IPS DF 19.7 (cell line): ENCODE measurements around the gene APRT.
"Not testable (repeated sequence)": the region's sequence is repeated elsewhere in the genome, so short reads cannot be mapped to it uniquely, and the experiment has no call there.

ENCODE experiments used
- DNase-seq: peaks from one replicate; pipeline ENCODE4 v3.0.0-alpha.2; 2013; ENCODE audit warnings: low read depth, low spot score

Gene APRT

DNA sequence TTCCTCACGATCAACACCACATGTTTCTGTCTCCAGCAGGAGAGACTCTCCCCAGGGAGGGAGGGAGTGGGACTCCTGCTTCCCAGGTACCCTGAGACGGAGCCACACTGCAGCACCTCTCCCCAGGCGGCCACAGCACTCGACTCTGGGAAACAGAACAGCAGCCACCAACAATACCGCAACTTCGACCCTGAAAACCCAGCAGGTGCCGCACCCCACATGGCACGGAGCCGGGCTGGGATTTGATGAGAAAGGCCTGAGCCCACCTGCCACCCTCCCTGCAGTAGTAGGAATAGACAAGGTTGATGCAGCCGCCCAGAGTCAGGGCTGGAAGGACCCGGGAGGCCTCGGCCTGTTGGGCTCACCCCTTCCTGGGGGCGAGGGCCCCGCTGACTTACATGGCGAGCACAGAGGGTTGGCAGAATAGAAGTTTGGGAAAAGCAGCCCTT, 30.6 kb upstream of the APRT start:
- DNase-seq: no peak

- DNase-seq: no peak
Observed at GRCh38 chr16:88841521-88842307, 30.0 kb upstream of the APRT start.

DNA sequence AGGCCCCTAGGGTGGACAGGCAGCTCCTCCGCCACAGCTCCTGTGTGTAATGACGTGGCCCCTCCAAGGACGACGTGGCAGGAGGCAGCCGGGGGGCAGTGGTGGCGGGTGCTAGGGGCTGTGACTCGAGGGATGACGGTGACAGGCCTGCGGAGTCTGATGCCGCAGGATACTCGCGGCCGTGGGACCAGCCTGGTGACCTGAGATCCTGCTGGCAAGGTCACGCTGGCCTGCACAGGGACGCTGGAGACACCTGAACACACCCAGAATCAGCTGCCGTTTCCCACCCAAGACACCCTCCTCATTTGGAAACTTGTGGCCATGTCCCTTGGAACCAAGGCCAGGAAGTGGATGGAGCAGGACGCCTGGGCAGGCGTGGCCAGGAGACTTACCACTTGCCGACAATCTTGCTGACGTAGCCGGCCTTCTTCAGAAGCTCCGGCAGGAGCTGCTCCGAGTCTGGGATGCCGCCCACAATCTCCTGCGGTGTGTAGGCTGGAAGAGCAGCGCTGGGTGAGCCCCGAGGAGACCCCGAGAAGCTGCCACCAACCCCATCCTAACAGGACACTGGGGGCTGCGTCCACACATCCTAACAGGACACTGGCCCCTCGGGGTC, 29.0 kb upstream of the APRT start:
- DNase-seq: no peak

DNA sequence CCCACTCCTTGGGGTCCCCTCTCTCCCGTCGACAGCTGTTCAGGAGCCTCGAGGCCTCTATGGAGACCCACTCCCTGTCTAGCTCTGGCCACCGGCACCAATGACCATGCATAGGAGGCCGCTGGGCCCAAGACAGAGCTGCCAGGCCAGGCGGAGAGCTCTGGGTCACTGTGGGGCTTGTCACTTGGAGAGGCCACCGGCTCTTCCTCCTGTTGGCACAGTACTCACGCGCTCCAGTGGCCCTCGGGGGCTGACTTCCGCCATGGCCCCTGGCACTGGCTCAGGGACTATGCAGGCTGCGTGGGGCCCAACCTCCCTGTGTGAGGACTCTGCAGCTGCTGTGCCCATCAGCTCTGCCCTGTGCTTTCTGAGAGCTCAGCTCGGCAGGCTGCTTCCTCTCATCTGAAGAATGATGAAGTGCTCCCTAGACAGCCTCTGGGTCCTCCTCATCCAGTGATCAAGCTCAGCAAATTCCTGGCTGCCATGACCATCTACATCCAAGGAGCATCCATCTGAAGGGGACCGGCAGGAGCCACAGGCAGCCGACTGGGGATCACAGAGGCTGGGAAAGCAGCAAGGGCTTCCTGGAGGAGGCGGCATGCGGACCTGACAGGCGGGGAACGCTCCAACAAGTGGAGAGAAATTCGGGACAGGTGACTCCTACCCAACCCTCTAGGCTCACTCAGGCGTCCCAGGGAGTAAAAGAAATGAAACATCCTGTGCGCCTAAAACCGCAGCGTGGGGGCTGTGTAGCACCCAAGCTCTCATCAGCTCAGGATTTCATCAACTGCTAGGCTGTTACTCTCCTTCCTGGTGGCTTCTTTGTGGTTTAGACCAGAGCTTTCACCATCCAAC, 28.2 kb upstream of the APRT start:
- no peak for DNase-seq

GRCh38 chr16:88839026-88839529, 27.4 kb upstream of the APRT start:
- no peak for DNase-seq

DNA sequence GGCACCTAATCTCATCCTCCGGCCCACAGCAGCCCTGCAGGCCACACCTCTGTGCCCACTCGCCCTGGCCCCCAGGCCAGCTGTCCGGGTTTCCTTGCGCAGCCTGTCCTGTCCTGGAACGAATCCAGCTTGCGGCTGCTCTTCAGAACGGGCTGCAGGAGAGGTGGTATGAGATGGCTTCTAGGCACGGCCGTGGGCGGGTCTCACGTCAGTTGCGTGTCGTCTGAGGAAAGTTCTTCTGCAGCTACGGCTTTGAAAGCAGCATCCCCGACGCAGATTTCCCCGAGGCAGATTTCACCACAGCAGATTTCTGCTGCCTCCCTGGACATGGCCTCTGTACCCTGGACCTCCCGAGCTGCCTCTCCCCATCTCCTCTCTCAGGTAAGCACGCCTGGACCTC, 26.8 kb upstream of the APRT start:
- DNase-seq: no peak

DNA sequence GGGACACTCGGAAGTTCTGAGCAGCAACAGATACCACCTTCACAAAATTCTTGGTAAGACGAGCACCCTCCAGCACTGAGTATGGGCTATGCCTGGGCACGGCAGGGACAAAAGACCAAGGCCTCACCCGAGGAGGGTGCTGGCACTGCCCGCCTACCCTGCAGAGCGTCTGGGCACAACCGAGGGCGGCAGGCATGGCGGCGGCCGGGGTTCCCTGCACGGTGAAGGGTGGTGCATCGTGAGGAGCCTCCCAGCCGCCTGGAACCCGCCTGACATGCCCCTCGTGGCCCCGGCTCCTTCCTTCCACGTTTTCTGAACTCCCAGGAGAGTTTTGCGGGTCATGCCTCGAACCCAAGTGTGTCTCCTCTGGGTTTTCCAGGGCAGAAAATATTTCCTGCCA, 26.1 kb upstream of the APRT start:
- no peak for DNase-seq

DNA sequence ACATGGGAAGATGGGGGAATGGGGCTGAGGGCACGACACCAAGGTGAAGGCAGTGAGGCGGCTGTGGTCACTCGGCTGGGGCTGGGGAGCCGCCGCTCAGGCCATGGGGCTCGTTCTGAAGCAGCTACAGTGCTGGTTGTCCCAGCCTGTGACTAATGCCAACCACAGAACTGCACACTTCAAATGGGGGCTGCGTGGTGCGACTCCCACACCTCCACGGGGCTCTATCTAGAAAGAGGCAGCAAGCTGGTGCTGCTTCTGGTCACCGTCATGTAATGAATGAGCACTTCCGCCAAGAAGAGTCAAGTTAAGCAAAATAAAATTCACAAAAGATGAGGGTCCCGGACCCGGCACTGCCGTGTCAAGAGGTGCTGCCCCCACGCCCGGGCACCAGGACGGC, 25.1 kb upstream of the APRT start:
- DNase-seq: no peak

DNA sequence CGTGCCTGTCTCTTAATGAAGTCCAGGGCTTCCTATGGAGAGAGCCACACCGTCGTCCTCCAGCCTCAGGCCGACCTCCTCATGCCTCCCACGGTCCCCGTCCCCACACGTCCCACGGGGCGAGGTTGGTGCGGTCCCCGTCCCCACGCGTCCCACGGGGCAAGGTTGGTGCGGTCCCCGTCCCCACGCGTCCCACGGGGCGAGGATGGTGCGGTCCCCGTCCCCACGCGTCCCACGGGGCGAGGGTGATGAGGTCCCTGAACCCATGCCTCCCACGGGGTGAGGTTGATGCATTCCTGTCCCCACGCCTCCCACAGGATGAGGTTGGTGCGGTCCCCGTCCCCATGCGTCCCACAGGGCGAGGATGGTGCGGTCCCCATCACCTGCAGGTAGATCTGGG, 24.1 kb upstream of the APRT start:
- DNase-seq: no peak

DNA sequence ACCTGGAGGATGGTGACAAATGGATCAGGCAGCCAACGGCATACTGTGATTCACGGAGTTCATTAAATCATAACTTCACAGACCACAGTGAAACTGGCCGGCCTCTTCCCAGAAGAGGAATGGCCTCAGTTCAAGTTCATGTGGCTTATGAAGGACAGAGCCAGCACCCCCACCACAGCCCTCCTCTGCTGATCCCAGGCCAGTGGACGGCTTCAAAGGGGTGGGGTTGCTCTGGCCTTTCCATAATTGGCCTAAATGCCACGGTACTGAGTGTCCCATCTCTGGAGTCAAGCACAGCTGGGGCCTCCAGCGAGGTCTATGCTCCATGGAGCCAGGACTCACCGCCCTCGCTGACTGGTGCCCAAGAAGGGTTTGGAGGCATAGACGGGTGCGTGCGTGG, 23.7 kb upstream of the APRT start:
- DNase-seq: no peak

DNA sequence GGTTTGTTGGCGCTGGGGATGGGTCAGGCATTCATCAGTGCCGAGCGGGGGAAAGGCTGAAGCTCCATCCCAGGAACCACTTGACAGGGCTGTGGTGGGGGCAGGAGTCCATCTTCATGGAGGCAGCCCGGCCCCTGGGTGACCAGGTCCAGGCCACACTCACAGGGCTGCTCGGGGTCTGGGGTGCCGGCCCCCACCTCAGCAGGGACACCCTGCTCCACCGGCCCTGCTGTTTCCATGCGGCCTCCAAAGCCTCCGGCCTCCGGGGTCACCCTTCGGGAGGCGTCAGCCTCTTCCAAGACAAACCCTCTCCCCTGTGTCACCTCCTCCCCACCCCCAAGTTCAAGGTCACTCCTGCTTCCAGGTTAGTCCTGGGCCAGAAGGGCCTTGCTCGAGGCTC, 22.9 kb upstream of the APRT start:
- no peak for DNase-seq

DNA sequence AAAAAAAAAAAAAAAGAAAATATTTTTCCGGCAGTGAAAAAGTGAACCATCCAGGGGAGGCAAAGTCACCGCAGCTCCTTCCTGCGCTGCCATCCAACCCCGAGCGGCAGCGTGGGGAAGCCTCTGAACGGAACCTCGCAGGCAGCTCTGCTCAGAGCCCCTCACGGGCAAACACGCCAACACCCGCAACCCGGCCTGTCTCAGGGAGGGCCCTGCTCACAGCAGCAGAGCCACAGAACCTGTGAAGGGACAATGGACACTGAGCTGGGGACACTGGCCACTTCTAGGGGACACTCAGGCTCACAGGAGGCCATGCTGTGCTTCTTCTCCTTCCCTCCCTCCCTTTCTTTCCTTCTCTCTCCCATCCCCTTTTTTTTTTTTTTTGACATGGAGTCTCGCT, 21.4 kb upstream of the APRT start:
- DNase-seq: no peak

DNA sequence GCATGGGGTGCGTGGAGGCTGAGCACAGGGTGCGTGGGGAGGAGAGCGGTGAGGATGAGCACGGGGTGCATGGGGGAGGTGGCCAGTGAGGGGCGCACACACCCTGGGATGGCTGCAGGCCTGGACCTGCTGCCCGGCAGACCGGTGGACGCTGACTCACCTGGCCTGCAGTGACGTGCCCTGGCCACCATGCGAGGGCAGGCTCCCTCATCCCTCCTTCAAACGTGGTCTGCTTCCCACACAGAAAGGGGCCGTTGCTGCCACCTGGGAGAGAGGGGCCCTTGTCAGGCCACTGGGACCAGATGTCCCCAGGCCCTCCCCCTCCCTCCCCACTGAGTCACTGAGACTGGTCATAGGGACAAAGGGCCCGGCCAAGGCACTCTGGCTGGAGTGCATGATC, 20.1 kb upstream of the APRT start:
- no peak for DNase-seq

DNA sequence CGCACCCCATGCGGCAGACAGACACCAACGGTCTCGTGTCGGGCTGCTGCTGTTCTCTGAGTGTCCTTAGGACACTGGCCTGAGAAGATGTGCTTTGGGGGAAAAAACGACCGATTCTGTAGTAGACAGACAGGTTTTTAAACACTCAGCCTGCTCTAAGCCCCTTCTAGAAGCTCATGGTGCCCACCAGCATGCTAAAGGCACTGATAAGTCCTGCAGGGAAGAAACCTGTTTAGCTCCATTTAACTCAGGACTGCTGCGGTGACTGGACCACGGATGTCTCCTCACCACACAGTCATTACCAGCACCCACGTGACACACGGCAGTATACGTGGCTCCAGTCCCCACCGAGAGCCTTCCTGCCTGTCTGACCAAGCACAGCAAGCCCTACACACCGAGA, 19.1 kb upstream of the APRT start:
- no peak for DNase-seq

DNA sequence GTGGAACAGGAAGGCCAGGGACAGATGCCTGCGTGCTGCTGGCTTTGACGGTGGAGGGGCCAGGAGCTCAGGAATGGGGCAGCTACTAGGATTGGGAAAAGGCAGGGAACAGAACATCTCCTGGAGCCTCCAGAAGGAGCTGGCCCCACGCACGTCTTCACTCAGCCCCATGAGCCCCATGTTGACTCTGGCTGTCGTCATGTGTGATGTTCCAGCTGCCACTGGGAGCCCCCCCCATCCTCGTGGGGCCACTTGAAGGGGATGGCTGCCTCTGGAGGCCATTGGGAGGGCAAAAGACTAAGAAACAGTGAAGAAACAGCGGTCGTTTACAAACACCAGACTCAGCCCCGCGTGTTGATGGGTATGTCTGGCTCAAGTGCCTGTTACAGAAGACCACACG, 18.5 kb upstream of the APRT start:
- no peak for DNase-seq

DNA sequence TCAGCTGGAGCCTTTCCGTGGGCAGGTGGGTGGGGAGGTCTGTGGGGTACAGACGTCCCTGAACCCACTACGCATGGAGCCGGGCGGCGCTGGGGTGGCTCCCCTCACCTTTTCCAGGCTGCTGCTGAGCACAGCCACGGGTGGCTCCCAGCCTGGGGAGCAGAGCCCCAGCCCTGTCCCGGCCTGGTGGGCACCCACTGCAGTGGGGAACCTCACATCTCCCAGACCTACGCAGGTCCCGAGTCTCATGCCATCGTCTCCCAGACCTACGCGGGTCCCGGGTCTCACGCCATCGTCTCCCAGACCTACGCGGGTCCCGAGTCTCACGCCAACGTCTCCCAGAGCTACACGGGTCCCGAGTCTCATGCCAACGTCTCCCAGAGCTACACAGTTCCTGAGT, 17.0 kb upstream of the APRT start:
- DNase-seq: no peak

GRCh38 chr16:88827727-88828126, 16.0 kb upstream of the APRT start:
- DNase-seq: no peak

DNA sequence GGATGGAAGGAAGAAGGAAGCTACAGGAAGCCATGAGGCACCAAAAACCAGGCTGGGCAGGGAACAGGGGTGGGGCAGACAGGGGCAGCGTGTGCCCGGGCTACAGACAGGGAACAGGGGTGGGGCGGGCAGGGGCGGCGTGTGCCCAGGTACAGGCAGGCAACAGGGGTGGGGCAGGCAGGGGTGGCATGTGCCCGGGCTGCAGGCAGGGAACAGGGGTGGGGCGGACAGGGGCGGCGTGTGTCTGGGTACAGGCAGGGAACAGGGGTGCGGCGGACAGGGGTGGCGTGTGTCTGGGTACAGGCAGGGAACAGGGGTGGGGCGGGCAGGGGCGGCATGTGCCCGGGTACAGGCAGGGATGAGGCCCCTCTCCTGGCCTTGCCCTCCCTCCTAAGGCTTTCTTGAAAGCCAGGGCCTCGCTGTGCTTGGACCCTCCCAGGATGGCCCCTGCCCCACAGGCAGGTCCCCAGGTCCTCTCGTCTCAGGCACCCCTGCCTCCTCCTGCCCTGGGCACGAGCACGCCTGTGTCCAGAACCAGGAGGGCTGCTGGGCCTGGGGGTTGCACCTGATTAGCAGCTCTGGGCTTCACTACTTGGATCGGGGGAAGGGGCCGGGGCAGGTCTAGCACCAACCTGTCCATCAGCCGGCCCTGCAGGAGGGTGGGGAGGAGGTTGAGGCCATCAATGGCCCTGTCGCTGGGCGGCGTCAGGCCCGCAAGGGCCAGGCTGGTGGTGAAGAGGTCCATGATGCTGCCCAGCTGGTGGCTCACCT, 14.5 kb upstream of the APRT start:
- no peak for DNase-seq

DNA sequence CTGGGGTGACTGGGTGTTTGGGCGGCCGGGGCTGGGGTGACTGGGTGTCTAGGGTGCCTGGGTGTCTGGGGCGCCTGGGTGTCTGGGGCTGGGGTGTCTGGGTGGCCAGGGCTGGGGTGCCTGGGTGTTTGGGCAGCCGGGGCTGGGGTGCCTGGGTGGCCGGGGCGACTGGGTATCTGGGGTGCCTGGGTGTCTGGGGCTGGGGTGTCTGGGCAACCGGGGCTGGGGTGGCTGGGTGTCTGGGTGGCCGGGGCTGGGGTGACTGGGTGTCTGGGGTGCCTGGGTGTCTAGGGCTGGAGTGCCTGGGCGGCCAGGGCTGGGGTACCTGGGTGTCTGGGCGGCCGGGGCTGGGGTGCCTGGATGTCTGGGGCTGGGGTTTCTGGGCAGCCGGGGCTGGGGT, 13.4 kb upstream of the APRT start:
- DNase-seq: no peak

DNA sequence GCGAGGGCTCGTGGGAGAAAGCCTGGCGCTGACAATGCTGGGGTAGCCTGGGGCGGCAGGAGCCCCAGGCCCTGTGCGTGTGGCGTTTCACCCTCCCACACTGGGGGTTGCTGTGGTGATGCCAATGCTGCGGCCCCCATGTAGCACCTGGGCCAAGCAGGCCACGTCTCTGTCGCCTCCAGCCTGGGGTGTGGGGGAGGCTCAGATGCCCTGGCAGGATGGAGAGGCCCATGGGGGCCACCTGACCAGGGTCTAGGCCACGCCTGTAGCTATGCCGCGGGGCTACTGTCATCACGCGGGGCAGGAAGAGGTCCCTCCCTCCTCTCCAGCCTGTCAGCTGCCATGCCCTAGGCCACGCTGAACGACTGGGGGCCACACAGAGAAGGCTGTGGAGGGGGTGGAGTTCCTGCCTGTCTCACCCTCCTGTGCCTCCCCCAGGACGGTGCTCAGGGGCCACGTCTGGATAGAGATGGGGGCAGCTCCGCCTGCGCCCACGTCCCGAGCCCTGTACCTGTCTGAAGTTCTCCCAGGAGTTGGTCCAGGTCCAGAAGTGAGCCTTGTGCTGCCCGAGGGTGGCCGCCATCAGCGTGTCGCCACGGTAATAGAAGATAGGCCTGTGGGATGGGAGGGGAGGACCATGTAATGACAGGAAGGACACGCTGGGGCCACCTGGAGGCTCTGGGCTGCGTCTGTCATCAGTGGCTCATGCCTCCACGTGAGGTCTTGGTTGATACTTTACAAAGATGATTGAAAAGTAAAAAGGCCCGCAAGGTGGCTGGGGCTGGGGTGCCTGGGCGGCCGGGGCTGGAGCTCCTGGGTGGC, 12.7 kb upstream of the APRT start:
- no peak for DNase-seq

DNA sequence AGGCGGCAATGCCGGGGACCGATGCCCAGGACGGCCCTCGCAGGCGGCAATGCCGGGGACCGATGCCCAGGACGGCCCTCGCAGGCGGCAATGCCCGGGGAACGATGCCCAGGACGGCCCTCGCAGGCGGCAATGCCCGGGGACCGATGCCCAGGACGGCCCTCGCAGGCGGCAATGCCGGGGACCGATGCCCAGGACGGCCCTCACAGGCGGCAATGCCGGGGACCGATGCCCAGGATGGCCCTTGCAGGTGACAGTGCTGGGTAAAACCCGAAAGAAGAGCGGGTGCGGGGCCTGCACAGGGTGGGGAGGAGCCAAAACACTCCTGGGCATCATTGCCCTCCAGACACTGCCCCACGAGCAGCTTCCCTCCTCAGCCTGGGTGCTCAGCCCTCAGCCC, 11.9 kb upstream of the APRT start:
- DNase-seq: not testable (repeated sequence)
